Activated naive CD8-positive, alpha-beta T cell treated with anti-CD3 and anti-CD28 coated beads, Interleukin-2, amount 10 ng/mL, durations not matched to agents 7 days and 5 days (primary cell): ENCODE results near the gene RAPSN. TPM values are rescaled to one million over a fixed set of nuclear protein-coding genes. Genes with fewer than 3 reads are reported as not detected.

Source experiments
- ATAC-seq: fragments of 150-1000 bp; cut with Tn5 transposase; one replicate; pipeline ENCODE4 v1.10.0; 2021; ENCODE audit warnings: low read depth, moderate library complexity
- POLR2A ChIA-PET: fragments of 350-600 bp; sonication (Branson Sonifier 250); formaldehyde crosslinking; loops from one replicate; lab custom pipeline; 2021; ENCODE audit warnings: antibody characterized with exemption; lab: Charles Lee
- DNase-seq: peaks from one replicate; pipeline ENCODE4 v3.0.0; 2021
- H3K27ac Mint-ChIP-seq: one replicate; pipeline ENCODE4 v1.8.0; 2022; ENCODE audit warnings: mild to moderate bottlenecking, mixed read lengths
- H3K27me3 Mint-ChIP-seq: one replicate; pipeline ENCODE4 v1.8.0; 2022; ENCODE audit warnings: mild to moderate bottlenecking, moderate library complexity, mixed read lengths
- H3K36me3 Mint-ChIP-seq: one replicate; pipeline ENCODE4 v1.8.0; 2021; ENCODE audit warnings: mild to moderate bottlenecking, mixed read lengths
- H3K4me1 Mint-ChIP-seq: one replicate; pipeline ENCODE4 v1.8.0; 2021; ENCODE audit warnings: mixed read lengths
- H3K4me3 Mint-ChIP-seq: one replicate; pipeline ENCODE4 v1.8.0; 2022; ENCODE audit warnings: mild to moderate bottlenecking, moderate library complexity, mixed read lengths
- H3K9me3 Mint-ChIP-seq: one replicate; pipeline ENCODE4 v1.8.0; 2021; ENCODE audit warnings: mixed read lengths
- total RNA-seq, 2 experiments: library from RNA; stranded (reverse); gene quantifications; one replicate each; pipeline ENCODE4 v1.2.3, GENCODE V29; 2021

RAPSN gene
- total RNA-seq, 2 experiments from 2014 or later = 0.42 to 0.91 TPM

DNA sequence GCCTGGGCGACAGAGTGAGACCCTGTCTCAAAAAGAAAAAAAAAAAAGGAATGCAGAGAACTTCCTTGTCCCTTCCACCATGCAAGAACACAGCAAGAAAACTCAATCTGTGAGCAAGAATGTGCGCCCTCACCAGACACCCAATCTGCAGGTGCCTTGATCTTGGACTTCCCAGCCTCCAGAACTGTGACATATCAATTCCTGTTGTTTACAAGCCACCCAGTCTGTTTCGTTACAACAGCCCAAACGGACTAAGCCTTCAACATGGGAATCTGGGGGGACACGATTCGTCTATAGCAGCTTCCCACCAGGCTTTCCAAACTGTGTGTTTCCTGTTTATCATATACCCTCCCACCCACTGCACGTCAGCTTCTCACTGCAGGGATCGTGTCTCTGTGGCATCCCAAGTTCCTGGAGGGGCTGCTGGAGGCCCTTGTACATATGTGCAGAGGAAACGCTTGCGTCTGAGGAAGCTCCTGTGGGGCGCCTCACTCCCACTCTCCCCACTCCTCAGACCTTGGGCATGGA, 11.7 kb downstream of the RAPSN start:
- no peaks in the 10 kb centered on the region for H3K4me1 Mint-ChIP-seq
- no peaks in the 10 kb centered on the region for H3K9me3 Mint-ChIP-seq
- ATAC-seq (no peak), DNase-seq (no peak)
- POLR2A ChIA-PET = no interaction called here
- peaks cover 6% of the 10 kb centered on the region for H3K27me3 Mint-ChIP-seq
- no peaks in the 10 kb centered on the region for H3K36me3 Mint-ChIP-seq
- H3K27ac Mint-ChIP-seq = no peak overlapping the region
- no peak overlapping the region for H3K4me3 Mint-ChIP-seq

DNA sequence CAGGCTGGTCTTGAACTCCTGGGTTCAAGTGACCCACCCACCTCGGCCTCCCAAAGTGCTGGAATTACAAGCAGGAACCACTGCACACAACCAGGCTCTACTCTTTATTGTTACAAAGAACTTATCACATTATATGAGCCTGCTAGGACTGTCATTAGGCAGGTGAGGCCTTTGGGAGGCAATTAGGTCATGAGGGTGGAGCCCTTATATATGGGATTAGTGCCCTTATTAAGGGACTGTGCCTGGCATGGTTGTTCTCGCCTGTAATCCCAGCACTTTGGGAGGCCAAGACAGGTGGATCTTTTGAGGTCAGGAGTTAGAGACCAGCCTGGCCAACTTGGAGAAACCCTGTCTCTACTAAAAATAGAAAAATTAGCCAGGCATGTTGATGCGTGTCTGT, 12.2 kb downstream of the RAPSN start:
- H3K4me1 Mint-ChIP-seq = no peaks in the 10 kb centered on the region
- no peaks in the 10 kb centered on the region for H3K36me3 Mint-ChIP-seq
- no peak overlapping the region for H3K4me3 Mint-ChIP-seq
- no peak overlapping the region for H3K27ac Mint-ChIP-seq
- POLR2A ChIA-PET = no interaction called here
- no peak for DNase-seq
- H3K27me3 Mint-ChIP-seq = peaks cover 6% of the 10 kb centered on the region
- ATAC-seq = no peak
- no peaks in the 10 kb centered on the region for H3K9me3 Mint-ChIP-seq

DNA sequence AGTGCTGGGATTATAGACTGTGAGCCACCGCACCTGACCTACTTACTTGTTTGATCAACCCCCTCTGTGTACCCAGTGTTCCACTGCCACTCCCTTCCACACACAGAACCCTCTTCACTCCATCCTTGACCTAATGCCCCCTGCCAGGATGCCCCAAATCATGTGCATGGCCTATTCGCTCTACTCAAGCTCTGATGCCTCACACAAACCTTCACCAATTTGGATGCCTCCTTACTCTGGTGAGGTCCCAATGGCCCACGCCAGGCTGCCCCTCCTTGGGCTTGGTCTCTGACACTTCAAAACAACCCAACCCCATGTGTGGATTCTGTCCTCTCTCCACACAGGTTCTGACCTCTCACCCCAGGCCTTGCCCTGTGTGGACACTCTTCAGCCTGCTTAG, 13.2 kb downstream of the RAPSN start:
- peaks cover 6% of the 10 kb centered on the region for H3K27me3 Mint-ChIP-seq
- POLR2A ChIA-PET = interaction anchor here (0.7 kb wide), 1 partner anchor 233 kb away, joined by 4 read pairs; no protein-coding TSS in a partner anchor
- no peaks in the 10 kb centered on the region for H3K36me3 Mint-ChIP-seq
- H3K27ac Mint-ChIP-seq = no peak overlapping the region
- ATAC-seq (no peak), DNase-seq (no peak)
- no peaks in the 10 kb centered on the region for H3K4me1 Mint-ChIP-seq
- no peak overlapping the region for H3K4me3 Mint-ChIP-seq
- no peaks in the 10 kb centered on the region for H3K9me3 Mint-ChIP-seq

DNA sequence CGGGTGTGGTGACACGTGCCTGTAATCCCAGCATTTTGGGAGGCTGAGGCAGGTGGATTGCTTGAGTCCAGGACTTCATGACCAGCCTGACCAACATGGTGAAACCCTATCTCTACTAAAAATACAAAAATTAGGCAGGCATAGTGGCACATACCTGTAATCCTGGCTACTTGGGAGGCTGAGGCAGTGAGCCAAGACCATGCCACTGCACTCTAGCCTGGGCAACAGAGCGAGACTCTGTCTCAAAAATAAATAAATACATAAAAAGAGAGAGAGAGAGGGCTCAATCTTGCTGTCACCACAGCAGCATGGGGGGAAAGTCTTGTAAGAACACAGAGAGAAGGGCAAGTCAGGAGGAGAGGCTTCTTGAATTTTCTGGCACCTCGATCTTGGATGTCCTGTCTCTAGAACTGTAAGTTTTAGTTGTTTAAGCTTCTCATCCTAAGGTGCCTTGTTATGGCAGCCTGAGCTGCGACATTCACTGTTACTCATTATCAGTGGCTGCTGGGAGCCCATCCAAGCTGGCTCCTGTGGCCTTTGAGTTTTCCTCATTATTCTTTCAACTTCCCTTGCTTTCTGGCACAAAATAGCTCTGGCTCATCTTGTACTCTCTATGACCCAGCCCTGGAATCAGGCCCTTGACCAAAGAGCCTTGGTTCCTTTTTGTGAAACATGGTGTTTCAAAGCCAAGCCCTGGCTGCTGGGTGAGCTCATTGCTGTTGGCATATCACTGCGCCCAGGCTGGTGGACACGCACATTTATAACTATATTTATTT, 14.7 kb downstream of the RAPSN start:
- ATAC-seq (no peak), DNase-seq (no peak)
- no peak overlapping the region for H3K4me3 Mint-ChIP-seq
- H3K9me3 Mint-ChIP-seq = no peaks in the 10 kb centered on the region
- POLR2A ChIA-PET = no interaction called here
- no peak overlapping the region for H3K27ac Mint-ChIP-seq
- peaks cover 3% of the 10 kb centered on the region for H3K4me1 Mint-ChIP-seq
- no peaks in the 10 kb centered on the region for H3K36me3 Mint-ChIP-seq
- peaks cover 6% of the 10 kb centered on the region for H3K27me3 Mint-ChIP-seq

DNA sequence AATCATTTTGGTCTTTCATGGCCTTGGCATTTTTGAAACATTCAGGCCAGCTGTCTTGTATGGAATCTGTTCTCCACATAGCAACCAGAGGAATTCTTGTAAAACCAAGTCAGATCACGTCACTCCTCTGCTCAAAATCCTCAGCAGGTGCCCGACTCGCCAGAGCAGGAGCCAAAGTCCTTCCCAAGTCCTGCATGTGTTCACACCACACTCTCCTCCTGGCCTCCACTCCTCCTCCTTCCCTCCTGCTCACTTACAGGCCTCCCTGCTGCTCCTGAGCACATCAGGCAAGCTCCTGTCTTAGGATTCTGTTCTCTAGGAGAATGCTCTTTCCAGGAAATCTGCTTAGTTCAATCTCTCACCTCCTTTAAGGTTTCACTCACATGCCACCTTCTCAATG, 15.8 kb downstream of the RAPSN start:
- Mint-ChIP-seq H3K36me3 (no peaks in the 10 kb centered on the region), H3K27ac (no peak overlapping the region), H3K4me3 (no peak overlapping the region), H3K4me1 (peaks cover 3% of the 10 kb centered on the region), H3K27me3 (peaks cover 6% of the 10 kb centered on the region), H3K9me3 (no peaks in the 10 kb centered on the region)
- DNase-seq (no peak), ATAC-seq (no peak)
- POLR2A ChIA-PET = no interaction called here

DNA sequence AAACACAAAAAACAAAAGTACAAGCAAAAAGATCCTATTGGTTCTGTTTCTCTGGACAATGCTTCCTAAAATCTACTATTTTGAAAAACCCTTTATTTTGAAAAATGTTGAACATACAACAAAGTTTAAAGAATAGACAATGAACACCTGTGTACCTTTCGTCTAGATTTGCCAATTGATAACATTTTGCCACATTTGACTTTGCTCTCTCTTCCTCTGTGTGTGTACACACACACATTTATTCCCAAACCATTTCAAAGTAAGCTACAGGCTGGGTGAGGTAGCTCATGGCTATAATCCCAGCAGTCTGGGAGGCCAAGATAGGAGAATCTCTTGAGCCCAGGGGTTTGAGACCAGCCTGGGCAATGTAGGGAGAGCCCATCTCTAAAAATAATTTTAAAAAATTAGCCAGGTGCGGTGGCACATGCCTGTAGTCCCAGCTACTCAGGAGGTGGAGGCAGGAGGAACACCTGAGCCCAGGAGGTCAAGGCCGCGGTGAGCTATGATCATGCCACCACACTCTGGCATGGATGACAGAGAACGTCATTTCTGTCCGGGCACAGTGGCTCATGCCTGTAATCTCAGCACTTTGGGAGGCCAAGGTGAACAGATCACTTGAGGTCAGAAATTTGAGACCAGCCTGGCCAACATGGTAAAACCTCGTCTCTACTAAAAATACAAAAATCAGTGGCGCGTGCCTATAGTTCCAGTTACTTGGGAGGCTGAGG, 17.4 kb downstream of the RAPSN start:
- no peak overlapping the region for H3K4me3 Mint-ChIP-seq
- no peak overlapping the region for H3K27ac Mint-ChIP-seq
- ATAC-seq = no peak
- no peak for DNase-seq
- POLR2A ChIA-PET = no interaction called here
- no peaks in the 10 kb centered on the region for H3K36me3 Mint-ChIP-seq
- no peaks in the 10 kb centered on the region for H3K9me3 Mint-ChIP-seq
- H3K27me3 Mint-ChIP-seq = peaks cover 4% of the 10 kb centered on the region
- peaks cover 4% of the 10 kb centered on the region for H3K4me1 Mint-ChIP-seq

DNA sequence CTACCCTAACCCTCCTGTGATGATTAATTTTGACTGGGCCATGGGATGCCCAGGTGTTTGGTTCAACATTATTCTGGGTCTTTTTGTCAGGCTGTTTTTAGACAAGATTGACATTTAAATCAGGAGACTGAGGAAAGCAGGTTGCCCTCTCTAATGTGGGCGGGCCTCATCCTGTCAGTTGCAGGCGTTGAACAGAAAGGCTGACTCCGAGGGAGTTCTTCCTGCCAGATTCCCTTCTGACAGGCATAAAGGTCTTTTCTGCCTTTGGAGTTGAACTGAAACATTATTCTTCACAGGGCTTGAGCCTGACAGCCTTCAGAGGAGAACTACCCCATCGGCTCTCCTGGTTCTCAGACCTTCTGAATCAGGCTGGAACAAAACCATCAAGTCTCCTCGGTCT, 18.4 kb downstream of the RAPSN start:
- no peak overlapping the region for H3K27ac Mint-ChIP-seq
- H3K36me3 Mint-ChIP-seq = peaks cover 3% of the 10 kb centered on the region
- H3K4me3 Mint-ChIP-seq = no peak overlapping the region
- ATAC-seq (no peak), DNase-seq (no peak)
- no peaks in the 10 kb centered on the region for H3K27me3 Mint-ChIP-seq
- POLR2A ChIA-PET = no interaction called here
- no peaks in the 10 kb centered on the region for H3K9me3 Mint-ChIP-seq
- H3K4me1 Mint-ChIP-seq = peaks cover 5% of the 10 kb centered on the region

DNA sequence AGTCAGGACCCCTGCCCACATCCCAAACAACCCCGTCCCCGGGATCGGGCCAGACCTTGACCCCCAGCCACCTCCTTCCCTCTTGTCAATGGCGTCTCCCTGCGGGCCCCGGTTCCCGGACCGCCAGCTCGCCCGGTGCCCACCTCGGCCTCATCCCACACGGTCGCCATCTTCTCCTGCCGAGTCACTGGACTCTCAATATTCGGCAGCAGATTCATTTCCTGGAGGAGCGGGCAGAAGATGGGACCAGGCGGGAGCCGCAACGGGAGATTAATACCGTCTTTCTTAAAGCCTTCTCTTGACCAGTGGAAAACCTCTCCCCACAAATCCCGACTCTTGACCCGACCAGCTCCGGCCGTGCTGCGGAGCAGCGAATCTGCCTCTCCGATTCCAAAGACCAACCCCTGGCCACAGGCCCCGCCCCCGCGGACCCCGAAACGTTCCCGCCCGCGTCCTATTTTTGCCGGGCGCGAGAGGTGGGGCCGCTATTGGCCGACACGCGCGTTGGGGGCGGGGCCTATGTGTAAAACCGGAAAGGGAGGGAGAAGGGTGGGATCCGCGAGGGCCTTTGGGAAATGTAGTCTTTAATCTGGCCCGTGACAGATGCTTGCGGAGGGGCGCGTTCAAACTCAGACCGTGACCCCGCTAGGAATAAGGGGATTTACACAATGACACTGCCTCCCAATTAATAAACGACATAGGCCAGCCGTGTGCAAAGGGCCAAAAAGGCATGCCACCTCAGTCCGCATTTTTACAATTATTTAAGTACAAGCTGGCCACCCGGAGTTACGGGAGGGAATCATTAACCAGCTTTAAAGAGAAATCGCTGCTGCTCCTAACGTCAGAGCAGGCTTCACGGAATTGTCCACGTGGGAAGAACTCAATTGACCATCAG, 22.6 kb downstream of the RAPSN start, which contains the start of gene PSMC3:
TSS of gene PSMC3 (minus strand) at position 378 of the 895 bp plus-strand sequence. CDS start at position 218, 160 bp downstream.
- Mint-ChIP-seq H3K36me3 (peaks cover 16% of the 10 kb centered on the region), H3K9me3 (no peaks in the 10 kb centered on the region), H3K4me3 (peak within 1 kb of the TSS; percentile 100), H3K4me1 (peaks cover 18% of the 10 kb centered on the region), H3K27me3 (no peaks in the 10 kb centered on the region), H3K27ac (peak within 1 kb of the TSS; percentile 99)
- POLR2A ChIA-PET = interaction anchor here (0.7 to 3.9 kb wide), 11 partner anchors 9 to 211 kb away, joined by 3 to 22 read pairs (median 4); partner anchors contain the start of genes ACP2 and DDB2
- DNase-seq (peak; percentile 99), ATAC-seq (peak; percentile 94)

DNA sequence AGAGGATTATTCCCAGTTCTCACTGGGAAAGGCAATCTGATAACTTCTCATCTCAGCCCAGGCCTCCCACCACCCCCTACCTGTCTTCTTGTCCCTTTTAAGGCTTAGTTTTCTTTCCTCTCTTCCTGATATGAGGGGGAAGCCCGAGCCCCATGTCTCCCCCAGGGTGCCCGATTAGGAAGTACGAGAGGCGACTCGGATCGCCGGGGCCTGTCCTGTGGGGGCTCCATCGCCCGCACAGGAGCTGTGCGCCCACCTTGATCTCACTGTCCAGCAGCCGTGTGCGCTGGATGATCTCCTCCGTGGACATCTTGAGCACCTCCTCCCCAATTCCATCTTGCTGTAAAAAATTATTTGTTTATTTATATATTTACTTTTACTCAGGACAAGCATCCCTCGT, 23.3 kb downstream of the RAPSN start:
- H3K27ac Mint-ChIP-seq = peak overlapping the region; percentile 99
- ATAC-seq (no peak), DNase-seq (no peak)
- H3K27me3 Mint-ChIP-seq = no peaks in the 10 kb centered on the region
- peak overlapping the region; percentile 100 for H3K4me3 Mint-ChIP-seq
- POLR2A ChIA-PET = interaction anchor here (0.7 to 3.9 kb wide), 8 partner anchors 8 to 210 kb away, joined by 3 to 22 read pairs (median 4); partner anchors contain the start of gene DDB2
- H3K9me3 Mint-ChIP-seq = no peaks in the 10 kb centered on the region
- H3K36me3 Mint-ChIP-seq = peaks cover 16% of the 10 kb centered on the region
- peaks cover 18% of the 10 kb centered on the region for H3K4me1 Mint-ChIP-seq

DNA sequence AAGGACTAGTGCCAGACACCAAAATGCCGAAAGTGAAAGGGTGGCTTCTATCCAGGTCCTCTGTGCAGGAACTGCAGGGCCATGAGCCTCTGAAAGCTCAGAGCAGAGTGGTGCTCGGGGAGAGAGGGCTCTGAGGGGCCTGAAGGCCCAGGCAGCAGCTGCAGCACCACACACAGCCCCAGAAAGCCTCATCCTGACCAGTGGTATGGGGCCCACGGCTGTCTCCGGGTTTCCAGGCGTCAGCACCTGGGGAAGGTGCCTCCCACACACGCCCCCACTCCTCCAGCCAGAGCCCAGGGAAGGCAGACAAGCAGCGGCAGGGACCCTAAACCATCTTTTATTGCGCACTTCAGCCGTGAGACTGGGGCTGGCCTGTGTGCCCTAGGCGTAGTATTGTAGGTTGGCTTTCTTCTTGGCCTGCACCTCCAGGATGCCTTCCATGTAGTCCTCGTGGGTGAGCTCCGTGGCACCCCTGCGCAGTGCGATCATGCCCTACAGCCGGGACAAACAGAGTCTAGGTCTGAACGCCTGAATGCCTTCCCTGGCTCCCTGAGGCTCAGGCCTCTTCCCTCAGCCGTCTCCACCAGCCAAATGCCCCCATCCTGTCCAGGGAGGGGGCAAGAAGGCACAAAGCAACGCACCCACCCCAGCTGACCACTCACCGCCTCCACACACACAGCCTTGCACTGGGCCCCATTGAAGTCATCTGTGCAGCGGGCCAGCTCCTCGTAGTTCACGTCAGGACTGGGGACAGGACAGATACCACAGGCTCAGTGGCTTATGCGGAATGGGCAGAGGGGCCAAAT, 30.3 kb downstream of the RAPSN start:
- Mint-ChIP-seq H3K27ac (no peak overlapping the region), H3K27me3 (no peaks in the 10 kb centered on the region), H3K4me1 (peaks cover 5% of the 10 kb centered on the region), H3K9me3 (no peaks in the 10 kb centered on the region), H3K4me3 (no peak overlapping the region), H3K36me3 (peaks cover 27% of the 10 kb centered on the region)
- DNase-seq (no peak), ATAC-seq (no peak)
- POLR2A ChIA-PET = interaction anchor here (0.7 kb wide), 1 partner anchor 361 kb away, joined by 3 read pairs; no protein-coding TSS in a partner anchor

DNA sequence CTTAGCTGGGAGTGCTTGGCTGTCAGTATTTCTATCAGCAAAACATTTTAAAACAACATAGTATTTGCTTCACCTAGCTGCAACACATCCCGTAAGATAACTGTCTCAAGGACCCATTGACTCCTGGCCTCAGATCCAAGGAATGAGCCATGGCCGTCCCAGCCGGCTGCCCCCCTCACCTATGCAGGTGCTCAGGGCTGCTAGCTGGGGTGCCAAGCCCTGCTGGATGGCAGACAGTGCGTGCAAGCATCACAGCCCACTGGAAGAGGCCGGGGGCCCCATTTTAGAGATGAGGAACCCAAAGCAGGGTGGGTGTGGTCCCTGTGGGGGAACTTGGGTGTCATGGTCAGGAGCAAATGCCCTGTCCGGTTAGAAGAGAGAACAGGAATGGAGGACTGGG, 31.2 kb downstream of the RAPSN start:
- H3K27me3 Mint-ChIP-seq = no peaks in the 10 kb centered on the region
- DNase-seq = no peak
- H3K9me3 Mint-ChIP-seq = no peaks in the 10 kb centered on the region
- POLR2A ChIA-PET = interaction anchor here (1.4 to 1.8 kb wide), 2 partner anchors 8 to 9 kb away, joined by 3 to 5 read pairs; partner anchors contain the start of genes PSMC3 and SLC39A13
- peak overlapping the region; percentile 42 for H3K27ac Mint-ChIP-seq
- H3K4me3 Mint-ChIP-seq = no peak overlapping the region
- ATAC-seq = no peak
- H3K4me1 Mint-ChIP-seq = peaks cover 5% of the 10 kb centered on the region
- H3K36me3 Mint-ChIP-seq = peaks cover 23% of the 10 kb centered on the region

DNA sequence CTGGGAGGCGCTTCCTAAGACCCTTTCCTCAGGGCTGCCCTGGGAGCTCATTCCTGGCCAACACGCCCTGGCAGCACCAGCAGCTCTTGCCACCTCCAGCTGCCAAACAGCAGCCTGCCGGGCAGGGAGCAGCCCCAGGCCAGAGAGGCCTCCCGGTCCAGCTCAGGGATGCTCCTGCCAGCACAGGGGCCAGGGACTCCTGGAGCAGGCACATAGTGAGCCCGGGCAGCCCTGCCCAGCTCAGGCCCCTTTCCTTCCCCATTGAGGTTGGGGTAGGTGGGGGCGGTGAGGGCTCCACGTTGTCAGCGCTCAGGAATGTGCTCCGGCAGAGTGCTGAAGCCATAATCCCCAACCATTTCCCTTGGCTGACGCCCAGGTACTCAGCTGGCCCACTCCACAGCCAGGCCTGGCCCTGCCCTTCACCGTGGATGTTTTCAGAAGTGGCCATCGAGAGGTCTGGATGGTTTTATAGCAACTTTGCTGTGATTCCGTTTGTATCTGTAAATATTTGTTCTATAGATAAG, 32.9 kb downstream of the RAPSN start:
- peaks cover 23% of the 10 kb centered on the region for H3K36me3 Mint-ChIP-seq
- peaks cover 5% of the 10 kb centered on the region for H3K4me1 Mint-ChIP-seq
- H3K9me3 Mint-ChIP-seq = no peaks in the 10 kb centered on the region
- POLR2A ChIA-PET = interaction anchor here (0.8 kb wide), 1 partner anchor 10 kb away, joined by 4 read pairs; the partner anchor contains the start of gene PSMC3
- ATAC-seq (no peak), DNase-seq (no peak)
- no peaks in the 10 kb centered on the region for H3K27me3 Mint-ChIP-seq
- no peak overlapping the region for H3K27ac Mint-ChIP-seq
- H3K4me3 Mint-ChIP-seq = no peak overlapping the region
